Spleen (tissue), 7 donors: ENCODE results near the gene PTPN4.

Experiments
- CTCF ChIP-seq, 11 experiments: fragments of 200-600 bp in 7 of 11; fragments of 450-650 bp in 4 of 11; sonication (generic) in 4 of 11; IDR thresholded peaks in 8 of 11; conservative IDR thresholded peaks in 3 of 11; 1 replicate in 7 of 11; 2 replicates in 4 of 11; pipeline versions ENCODE4 v1.4.0 to v1.8.0; 2016 to 2021; ENCODE audit warnings: antibody characterized with exemption in 11 of 11, inconsistent platforms in 4 of 11, mild to moderate bottlenecking in 1 of 11
- POLR2A ChIP-seq, 3 donors: fragments of 450-650 bp; IDR thresholded peaks; one replicate each; pipeline ENCODE4 v1.5.1; 2017; ENCODE audit warnings: antibody characterized with exemption in 3 of 3, mild to moderate bottlenecking in 1 of 3
- POLR2AphosphoS5 ChIP-seq, 3 donors: sonication (generic); formaldehyde crosslinking; IDR thresholded peaks; one replicate each; pipeline ENCODE4 v1.5.1; 2017; ENCODE audit warnings: antibody characterized with exemption in 3 of 3
- donor health status: DM: no; HTN: no; CAD: no; lungs with moderate emphysema.
- donor health status: DM: no; HTN: no; CAD: no.
- donor health status: DM: no; HTN: no; CAD: no.

GRCh38 chr2:120001471-120001870 is 241.7 kb downstream of the PTPN4 start:
- TF ChIP-seq CTCF (IDR thresholded peaks at IDR 0.05 in 8 of 11, conservative IDR thresholded peaks at IDR 0.05 in 3 of 11): no peak
- TF ChIP-seq POLR2AphosphoS5 (IDR thresholded peaks at IDR 0.05): no peak
- no peak for TF ChIP-seq POLR2A (IDR thresholded peaks at IDR 0.05)
